22Rv1 (cell line): ENCODE results near the gene RASSF1.
"Not testable (repeated sequence)": the region's sequence is repeated elsewhere in the genome, so short reads cannot be mapped to it uniquely, and the experiment has no call there.

Experiments
- H3K27ac ChIP-seq: fragments of 450-650 bp; 2 replicates; pipeline ENCODE4 v1.5.1; 2017
- ZFX ChIP-seq: fragments of 450-650 bp; IDR thresholded peaks from 2 replicates; pipeline ENCODE4 v1.6.1; 2017; ENCODE audit warnings: antibody characterized with exemption, borderline replicate concordance
- TF ChIP-seq, protein P1 (sequence below): fragments of 450-650 bp; IDR thresholded peaks from 2 replicates; pipeline ENCODE4 v1.5.1; 2017; ENCODE audit warnings: mild to moderate bottlenecking

Gene RASSF1

DNA sequence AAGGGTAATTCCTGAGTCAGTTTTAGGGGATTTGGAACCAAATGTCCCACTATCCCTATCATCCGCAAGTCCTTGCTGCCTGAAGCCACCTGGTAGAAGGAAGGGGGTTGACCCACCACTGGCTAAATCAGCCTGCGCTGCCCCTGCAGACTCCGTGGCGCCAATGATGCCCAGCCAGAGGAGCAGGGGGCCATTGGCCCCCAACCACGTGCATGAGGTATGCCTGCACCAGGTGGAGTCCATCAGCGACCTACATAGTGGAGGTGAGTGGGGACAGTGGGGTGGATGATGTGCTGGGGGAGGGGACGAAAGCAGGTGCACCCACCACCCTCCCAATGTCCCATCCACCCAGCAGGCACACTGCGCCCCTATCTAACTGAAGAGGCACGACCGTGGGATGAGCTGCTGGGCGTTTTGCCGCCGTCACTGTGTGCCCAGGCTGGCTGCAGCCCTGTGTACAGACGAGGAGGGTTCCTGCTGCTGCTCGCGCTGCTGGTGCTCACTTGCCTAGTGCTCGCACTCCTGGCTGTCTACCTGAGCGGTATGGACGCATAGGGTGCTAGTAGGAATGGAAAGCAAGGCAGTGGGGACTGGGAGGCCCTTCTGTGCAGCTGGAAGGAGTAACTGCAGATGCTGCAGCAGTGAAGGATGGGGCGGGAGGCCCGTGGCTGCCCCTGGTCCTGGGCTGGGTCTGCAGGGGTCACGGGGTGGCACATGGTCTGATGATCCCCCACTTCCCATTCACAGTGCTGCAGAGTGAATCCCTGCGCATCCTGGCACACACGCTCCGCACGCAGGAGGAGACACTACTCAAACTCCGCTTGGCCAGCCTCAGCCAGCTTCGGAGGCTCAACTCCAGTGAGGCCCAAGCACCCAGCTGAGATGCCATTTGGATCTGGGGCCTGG lies 54.1 kb downstream of the RASSF1 start:
- TF ChIP-seq ZFX = no peak
- TF ChIP-seq, protein P1, sequence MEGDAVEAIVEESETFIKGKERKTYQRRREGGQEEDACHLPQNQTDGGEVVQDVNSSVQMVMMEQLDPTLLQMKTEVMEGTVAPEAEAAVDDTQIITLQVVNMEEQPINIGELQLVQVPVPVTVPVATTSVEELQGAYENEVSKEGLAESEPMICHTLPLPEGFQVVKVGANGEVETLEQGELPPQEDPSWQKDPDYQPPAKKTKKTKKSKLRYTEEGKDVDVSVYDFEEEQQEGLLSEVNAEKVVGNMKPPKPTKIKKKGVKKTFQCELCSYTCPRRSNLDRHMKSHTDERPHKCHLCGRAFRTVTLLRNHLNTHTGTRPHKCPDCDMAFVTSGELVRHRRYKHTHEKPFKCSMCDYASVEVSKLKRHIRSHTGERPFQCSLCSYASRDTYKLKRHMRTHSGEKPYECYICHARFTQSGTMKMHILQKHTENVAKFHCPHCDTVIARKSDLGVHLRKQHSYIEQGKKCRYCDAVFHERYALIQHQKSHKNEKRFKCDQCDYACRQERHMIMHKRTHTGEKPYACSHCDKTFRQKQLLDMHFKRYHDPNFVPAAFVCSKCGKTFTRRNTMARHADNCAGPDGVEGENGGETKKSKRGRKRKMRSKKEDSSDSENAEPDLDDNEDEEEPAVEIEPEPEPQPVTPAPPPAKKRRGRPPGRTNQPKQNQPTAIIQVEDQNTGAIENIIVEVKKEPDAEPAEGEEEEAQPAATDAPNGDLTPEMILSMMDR = no peak
- H3K27ac ChIP-seq = no peak overlapping the region

DNA sequence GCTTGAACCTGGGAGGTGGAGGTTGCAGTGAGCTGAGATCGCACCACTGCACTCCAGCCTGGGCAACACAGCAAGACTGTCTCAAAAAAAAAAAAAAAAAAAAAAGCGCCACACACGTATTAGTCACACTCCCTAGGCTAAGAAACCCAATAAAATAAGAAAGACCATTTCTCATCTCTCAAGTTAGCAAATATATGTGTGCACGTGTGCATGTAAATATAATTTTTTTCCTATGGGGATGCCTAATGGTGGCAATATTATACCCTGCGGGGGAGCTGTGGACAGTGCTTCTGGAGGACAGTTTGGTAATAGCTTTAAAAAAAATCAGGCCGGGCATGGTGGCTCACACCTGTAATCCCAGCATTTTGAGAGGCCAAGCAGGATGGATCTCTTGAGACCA lies 56.5 kb downstream of the RASSF1 start:
- H3K27ac ChIP-seq = not testable (repeated sequence)
